Astrocyte of the spinal cord (primary cell): ENCODE measurements around the gene UNC5C.

ENCODE experiments used
- DNase-seq: peaks from one replicate; pipeline ENCODE4 v3.0.0; 2011; ENCODE audit warnings: low read depth, low spot score
- H3K4me3 ChIP-seq: 2 replicates; pipeline ENCODE4 v1.5.1; 2011; ENCODE audit warnings: low read depth, mild to moderate bottlenecking, low read length, moderate library complexity
- CTCF ChIP-seq: IDR thresholded peaks from 2 replicates; pipeline ENCODE4 v1.5.1; 2012; ENCODE audit warnings: low read depth, mild to moderate bottlenecking, low read length, inconsistent platforms
- in situ Hi-C: cut with HindIII; loops from 2 replicates; pipeline ENCODE4 v1.10.0; 2017; ENCODE audit warnings: low sequenced_read_pairs

UNC5C gene

GRCh38 chr4:95355021-95355420, 193.8 kb downstream of the UNC5C start:
- DNase-seq = no peak
- TF ChIP-seq CTCF = no peak
- in situ Hi-C loops = no loop called here

GRCh38 chr4:95348418-95348817, 200.4 kb downstream of the UNC5C start:
- no peak for DNase-seq
- no peak for TF ChIP-seq CTCF
- no peak overlapping the region for H3K4me3 ChIP-seq
- in situ Hi-C loops = no loop called here

More at GRCh38 chr4:95355021-95355420, 193.8 kb downstream of the UNC5C start:
- H3K4me3 ChIP-seq = no peak overlapping the region

GRCh38 chr4:95343235-95343634, 205.5 kb downstream of the UNC5C start:
- DNase-seq = no peak
- in situ Hi-C loops = no loop called here
- no peak for TF ChIP-seq CTCF
- H3K4me3 ChIP-seq = no peak overlapping the region

GRCh38 chr4:95340191-95340590, 208.6 kb downstream of the UNC5C start:
- in situ Hi-C loops = no loop called here
- DNase-seq = no peak
- no peak overlapping the region for H3K4me3 ChIP-seq
- no peak for TF ChIP-seq CTCF

- no peak for TF ChIP-seq CTCF
Measured at GRCh38 chr4:95325665-95326064, 223.1 kb downstream of the UNC5C start.

GRCh38 chr4:95319169-95319568, 229.6 kb downstream of the UNC5C start:
- DNase-seq = no peak
- H3K4me3 ChIP-seq = no peak overlapping the region
- in situ Hi-C loops = no loop called here
- TF ChIP-seq CTCF = no peak

More at GRCh38 chr4:95325665-95326064, 223.1 kb downstream of the UNC5C start:
- in situ Hi-C loops = no loop called here
- no peak for DNase-seq
- no peak overlapping the region for H3K4me3 ChIP-seq

GRCh38 chr4:95318483-95318882, 230.3 kb downstream of the UNC5C start:
- DNase-seq = no peak
- no peak overlapping the region for H3K4me3 ChIP-seq
- in situ Hi-C loops = no loop called here
- no peak for TF ChIP-seq CTCF
